ENCODE results near the gene ARX. TPM values are rescaled to one million over a fixed set of nuclear protein-coding genes. Genes with fewer than 3 reads are reported as not detected.

Gene ARX
- polyA plus RNA-seq, 3 donors: not detected

- peaks cover 32% of the 10 kb centered on the region for H3K4me1 Mint-ChIP-seq
- DNase-seq: peak; percentile 6 to 23 (median 7)
- no peak for TF ChIP-seq CTCF (IDR thresholded peaks at IDR 0.05)
- Histone ChIP-seq H3K4me3 (replicated peaks in 1 of 3; ENCODE audit: low read depth in 2 of 3, low read length in 3 of 3) (peak overlapping the region in 1 of 3 experiments; percentile 57), H3K4me2 (replicated peaks; ENCODE audit: extremely low read depth, low read length, poor library complexity, severe bottlenecking) (peak overlapping the region; percentile 61), H3K4me1 (ENCODE audit: control insufficient read depth in 1 of 2, insufficient read depth in 2 of 2, low read length in 2 of 2) (peaks cover 12 to 18% of the 10 kb centered on the region in 2 donors), H3K27ac (ENCODE audit: low read depth in 1 of 2, low read length in 2 of 2) (no peak overlapping the region), H3K9me3 (replicated peaks in 1 of 2; ENCODE audit: control insufficient read depth in 1 of 2, insufficient read depth in 1 of 2, low read length in 2 of 2) (peaks cover 0 to 59% of the 10 kb centered on the region in 2 donors), H3K27me3 (ENCODE audit: control insufficient read depth in 2 of 2, insufficient read depth in 2 of 2, low read length in 2 of 2) (peaks cover 69 to 94% of the 10 kb centered on the region in 2 donors), H3K79me2 (ENCODE audit: insufficient read depth, low read length) (no peaks in the 10 kb centered on the region), H3K36me3 (replicated peaks in 1 of 2; ENCODE audit: control insufficient read depth in 1 of 2, insufficient read depth in 2 of 2, low read length in 2 of 2) (no peaks in the 10 kb centered on the region), H4K20me1 (ENCODE audit: insufficient read depth, low read length) (no peaks in the 10 kb centered on the region), H3K9ac (ENCODE audit: insufficient read depth, low read length, poor library complexity, severe bottlenecking) (no peak overlapping the region), H2AFZ (ENCODE audit: insufficient read depth, low read depth, low read length, poor library complexity, severe bottlenecking) (peak overlapping the region; percentile 41)
- H3K27ac Mint-ChIP-seq: no peak overlapping the region
- H3K27me3 Mint-ChIP-seq (ENCODE audit: low read depth in 3 of 3): peaks cover 82 to 94% (median 92%) of the 10 kb centered on the region in 3 donors
- peak overlapping the region; percentile 71 to 86 for H3K4me3 Mint-ChIP-seq
- peaks cover 0 to 6% of the 10 kb centered on the region in 2 donors for H3K36me3 Mint-ChIP-seq
- intact Hi-C loops (cut with micrococcal nuclease): no loop called here
- H3K9me3 Mint-ChIP-seq: peaks cover 0 to 56% (median 34%) of the 10 kb centered on the region in 7 donors
- under 1% methylated on average over 95 of the region's 105 CpGs for WGBS (ENCODE audit: insufficient coverage)
Measured at GRCh38 chrX:25012793-25013631, 2.8 kb downstream of the ARX start.

- H3K9me3 Mint-ChIP-seq: peaks cover 0 to 52% (median 31%) of the 10 kb centered on the region in 7 donors
- H3K36me3 Mint-ChIP-seq: peaks cover 0 to 4% of the 10 kb centered on the region in 2 donors
- 0% methylated on average over 9 of the region's 19 CpGs for WGBS (ENCODE audit: insufficient coverage)
- peak overlapping the region; percentile 61 to 86 for H3K4me3 Mint-ChIP-seq
- no peak for TF ChIP-seq CTCF (IDR thresholded peaks at IDR 0.05)
- peaks cover 69 to 94% of the 10 kb centered on the region in 2 donors for H3K27me3 ChIP-seq (ENCODE audit: control insufficient read depth in 2 of 2, insufficient read depth in 2 of 2, low read length in 2 of 2)
- H3K36me3 ChIP-seq (replicated peaks in 1 of 2; ENCODE audit: control insufficient read depth in 1 of 2, insufficient read depth in 2 of 2, low read length in 2 of 2): no peaks in the 10 kb centered on the region
- H3K79me2 ChIP-seq (ENCODE audit: insufficient read depth, low read length): no peaks in the 10 kb centered on the region
- H4K20me1 ChIP-seq (ENCODE audit: insufficient read depth, low read length): no peaks in the 10 kb centered on the region
- peaks cover 12 to 18% of the 10 kb centered on the region in 2 donors for H3K4me1 ChIP-seq (ENCODE audit: control insufficient read depth in 1 of 2, insufficient read depth in 2 of 2, low read length in 2 of 2)
- no peak overlapping the region for H3K9ac ChIP-seq (ENCODE audit: insufficient read depth, low read length, poor library complexity, severe bottlenecking)
- H3K4me3 ChIP-seq (replicated peaks in 1 of 3; ENCODE audit: low read depth in 2 of 3, low read length in 3 of 3): peak overlapping the region in 1 of 3 experiments; percentile 57
- intact Hi-C loops (cut with micrococcal nuclease): no loop called here
- H3K27ac Mint-ChIP-seq: no peak overlapping the region
- DNase-seq: no peak
- H3K4me2 ChIP-seq (replicated peaks; ENCODE audit: extremely low read depth, low read length, poor library complexity, severe bottlenecking): peak overlapping the region; percentile 61
- no peak overlapping the region for H2AFZ ChIP-seq (ENCODE audit: insufficient read depth, low read depth, low read length, poor library complexity, severe bottlenecking)
- peaks cover 27% of the 10 kb centered on the region for H3K4me1 Mint-ChIP-seq
- H3K27ac ChIP-seq (ENCODE audit: low read depth in 1 of 2, low read length in 2 of 2): no peak overlapping the region
- peaks cover 0 to 59% of the 10 kb centered on the region in 2 donors for H3K9me3 ChIP-seq (replicated peaks in 1 of 2; ENCODE audit: control insufficient read depth in 1 of 2, insufficient read depth in 1 of 2, low read length in 2 of 2)
- H3K27me3 Mint-ChIP-seq (ENCODE audit: low read depth in 3 of 3): peaks cover 80 to 94% (median 92%) of the 10 kb centered on the region in 3 donors
Measured at GRCh38 chrX:25012433-25012735, 3.4 kb downstream of the ARX start.

Measured in CD14-positive monocyte (primary cell).